Natural killer cell (primary cell): ENCODE data around the gene SLC26A9. TPM values are rescaled to one million over a fixed set of nuclear protein-coding genes. Genes with fewer than 3 reads are reported as not detected.

Experiments used
- ATAC-seq, 3 donors: fragments of 150-1000 bp in 2 of 3; fragments of 200-7000 bp in 1 of 3; cut with Tn5 transposase; 1 replicate in 1 of 3; 2 replicates in 2 of 3; pipeline ENCODE4 v1.10.0; 2021; ENCODE audit warnings: mild to moderate bottlenecking in 2 of 3, moderate library complexity in 2 of 3
- DNase-seq, 2 donors: peaks; one replicate each; pipeline versions ENCODE4 v3.0.0 to v3.0.0-alpha.2; 2013 to 2021; ENCODE audit warnings: mixed read lengths in 1 of 2
- H3K27ac ChIP-seq: one replicate; pipeline ENCODE4 v1.5.1; 2013; ENCODE audit warnings: mild to moderate bottlenecking, low read length
- H3K27me3 ChIP-seq: one replicate; pipeline ENCODE4 v1.6.1; 2013; ENCODE audit warnings: low read length; ENCODE audit not compliant: control insufficient read depth, insufficient read depth
- H3K36me3 ChIP-seq: one replicate; pipeline ENCODE4 v1.6.1; 2013; ENCODE audit warnings: low read length; ENCODE audit not compliant: control insufficient read depth, insufficient read depth
- H3K4me1 ChIP-seq: one replicate; pipeline ENCODE4 v1.6.1; 2013; ENCODE audit warnings: low read length; ENCODE audit not compliant: control insufficient read depth, insufficient read depth
- H3K4me3 ChIP-seq: one replicate; pipeline ENCODE4 v1.5.1; 2013; ENCODE audit warnings: low read length
- H3K9me3 ChIP-seq: one replicate; pipeline ENCODE4 v1.6.1; 2013; ENCODE audit warnings: low read length; ENCODE audit not compliant: control insufficient read depth, insufficient read depth
- H3K27ac Mint-ChIP-seq, 2 donors: one replicate each; pipeline ENCODE4 v1.8.0; 2022; ENCODE audit warnings: mild to moderate bottlenecking in 2 of 2, mixed read lengths in 2 of 2, moderate library complexity in 1 of 2
- H3K27me3 Mint-ChIP-seq, 2 donors: one replicate each; pipeline ENCODE4 v1.8.0; 2022; ENCODE audit warnings: low read depth in 2 of 2, mixed read lengths in 2 of 2
- H3K36me3 Mint-ChIP-seq: one replicate; pipeline ENCODE4 v1.8.0; 2022; ENCODE audit warnings: mixed read lengths
- H3K4me1 Mint-ChIP-seq, 2 donors: one replicate each; pipeline ENCODE4 v1.8.0; 2022; ENCODE audit warnings: mixed read lengths in 2 of 2
- H3K4me3 Mint-ChIP-seq: one replicate; pipeline ENCODE4 v1.8.0; 2022; ENCODE audit warnings: mild to moderate bottlenecking, moderate library complexity, mixed read lengths
- H3K9me3 Mint-ChIP-seq, 2 donors: one replicate each; pipeline ENCODE4 v1.8.0; 2022; ENCODE audit warnings: mixed read lengths in 2 of 2
- CTCF ChIP-seq: fragments of 200-600 bp; IDR thresholded peaks from one replicate; pipeline ENCODE4 v1.8.0; 2022; ENCODE audit warnings: antibody characterized with exemption
- WGBS: methylation state at CpG from one replicate; pipeline ENCODE4 v1.1.7; 2013; ENCODE audit warnings: missing lambda C conversion rate; ENCODE audit not compliant: insufficient coverage; 5-methylcytosine and 5-hydroxymethylcytosine counted together
- intact Hi-C: fragments of 100-400 bp; cut with micrococcal nuclease; formaldehyde crosslinking; loops from one replicate; pipeline ENCODE4 v1.14.2; 2022
- total RNA-seq, 4 donors: library from RNA; stranded (reverse); fragments of 120-200 nt in 1 of 4; gene quantifications; one replicate each; pipeline versions ENCODE4 v1.2.3 to v1.2.4, GENCODE V29; 2013 to 2022

The SLC26A9 gene
- total RNA-seq, 3 donors from 2014 or later (not counting 1 experiment from before 2014, with no cell fraction given): not detected

GRCh38 chr1:205963352-205964155 is 20.3 kb upstream of the SLC26A9 start:
- DNase-seq (no peak), ATAC-seq (no peak)
- intact Hi-C loops: no loop called here
- TF ChIP-seq CTCF: no peak
- Mint-ChIP-seq H3K4me3 (no peak overlapping the region), H3K27ac (no peak overlapping the region), H3K9me3 (no peaks in the 10 kb centered on the region), H3K36me3 (no peaks in the 10 kb centered on the region), H3K4me1 (no peaks in the 10 kb centered on the region), H3K27me3 (peaks cover 10 to 14% of the 10 kb centered on the region in 2 donors)
- H3K27me3 ChIP-seq: no peaks in the 10 kb centered on the region
- H3K4me3 ChIP-seq: no peak overlapping the region
- no peaks in the 10 kb centered on the region for H3K9me3 ChIP-seq
- no peak overlapping the region for H3K27ac ChIP-seq
- H3K36me3 ChIP-seq: no peaks in the 10 kb centered on the region
- H3K4me1 ChIP-seq: no peaks in the 10 kb centered on the region
- WGBS: 84% methylated on average over 16 of the region's 16 CpGs

GRCh38 chr1:205962821-205963221 is 19.6 kb upstream of the SLC26A9 start:
- Histone ChIP-seq H3K27ac (no peak overlapping the region), H3K36me3 (no peaks in the 10 kb centered on the region), H3K4me3 (no peak overlapping the region), H3K4me1 (no peaks in the 10 kb centered on the region), H3K9me3 (no peaks in the 10 kb centered on the region), H3K27me3 (no peaks in the 10 kb centered on the region)
- no peak for TF ChIP-seq CTCF
- Mint-ChIP-seq H3K9me3 (no peaks in the 10 kb centered on the region), H3K36me3 (no peaks in the 10 kb centered on the region), H3K27ac (no peak overlapping the region), H3K4me3 (no peak overlapping the region), H3K4me1 (no peaks in the 10 kb centered on the region), H3K27me3 (peaks cover 10 to 14% of the 10 kb centered on the region in 2 donors)
- intact Hi-C loops: no loop called here
- WGBS: 82% methylated on average over 6 of the region's 6 CpGs
- DNase-seq: no peak
- ATAC-seq: no peak

- no peaks in the 10 kb centered on the region for H3K9me3 Mint-ChIP-seq
- H3K27me3 ChIP-seq: no peaks in the 10 kb centered on the region
- peaks cover 10 to 14% of the 10 kb centered on the region in 2 donors for H3K27me3 Mint-ChIP-seq
- no peak for DNase-seq
- H3K9me3 ChIP-seq: no peaks in the 10 kb centered on the region
- ATAC-seq: no peak
- 75% methylated on average over 7 of the region's 9 CpGs for WGBS
- no peak for TF ChIP-seq CTCF
- H3K36me3 Mint-ChIP-seq: no peaks in the 10 kb centered on the region
- H3K36me3 ChIP-seq: no peaks in the 10 kb centered on the region
- no peak overlapping the region for H3K4me3 ChIP-seq
- no peak overlapping the region for H3K27ac Mint-ChIP-seq
- H3K4me1 Mint-ChIP-seq: no peaks in the 10 kb centered on the region
- H3K4me3 Mint-ChIP-seq: no peak overlapping the region
- H3K27ac ChIP-seq: no peak overlapping the region
- no peaks in the 10 kb centered on the region for H3K4me1 ChIP-seq
- intact Hi-C loops: no loop called here
Measured at GRCh38 chr1:205961991-205962820, 18.9 kb upstream of the SLC26A9 start.
